Dedifferentiated amniotic fluid mesenchymal stem cell (primary cell): ENCODE results near the gene MGST3.
"Not testable (repeated sequence)": the region's sequence is repeated elsewhere in the genome, so short reads cannot be mapped to it uniquely, and the experiment has no call there.

Experiments
- DNase-seq: peaks from one replicate; pipeline ENCODE4 v3.0.0-alpha.2; 2016; ENCODE audit errors: extremely low spot score

Gene MGST3

DNA sequence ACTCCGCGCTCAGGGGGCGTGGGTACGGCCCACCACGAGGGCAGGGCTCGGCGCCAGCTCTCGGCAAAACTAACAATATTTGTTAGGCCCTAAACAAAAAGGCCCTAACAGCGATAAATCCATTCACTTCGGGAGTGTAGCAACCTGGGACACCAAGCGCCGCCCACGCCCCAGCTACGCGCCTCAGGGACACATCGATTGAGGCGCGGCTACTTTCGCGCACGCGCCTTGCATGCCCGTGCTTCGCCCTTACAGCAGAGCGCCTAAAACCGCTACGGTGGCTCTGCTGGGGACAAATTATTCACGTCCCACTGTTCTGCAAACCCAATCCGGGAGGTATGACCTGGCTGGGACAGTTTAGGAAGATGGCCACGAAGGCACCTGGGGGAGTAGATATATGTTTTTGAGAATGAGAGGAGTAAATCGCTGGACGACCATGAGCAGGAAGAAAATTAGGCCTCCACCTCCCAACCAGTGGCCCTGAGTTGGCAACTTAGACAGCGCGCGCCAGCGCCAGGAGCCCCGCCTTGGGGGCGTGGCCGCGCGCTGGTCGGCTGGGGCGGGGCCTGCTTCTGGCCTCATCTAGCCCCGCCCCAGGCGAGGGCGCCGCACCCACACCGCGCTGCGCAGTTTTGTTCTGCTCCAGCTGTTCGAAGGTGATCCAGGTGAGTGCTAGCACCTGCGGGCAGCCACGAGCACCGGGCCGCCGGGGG is at the start of gene MGST3:
Gene MGST3 (plus strand): TSS at position 606 of the 713 bp plus-strand sequence. CDS start 18,614 bp downstream, outside the sequence.
- peak; percentile 92 for DNase-seq

DNA sequence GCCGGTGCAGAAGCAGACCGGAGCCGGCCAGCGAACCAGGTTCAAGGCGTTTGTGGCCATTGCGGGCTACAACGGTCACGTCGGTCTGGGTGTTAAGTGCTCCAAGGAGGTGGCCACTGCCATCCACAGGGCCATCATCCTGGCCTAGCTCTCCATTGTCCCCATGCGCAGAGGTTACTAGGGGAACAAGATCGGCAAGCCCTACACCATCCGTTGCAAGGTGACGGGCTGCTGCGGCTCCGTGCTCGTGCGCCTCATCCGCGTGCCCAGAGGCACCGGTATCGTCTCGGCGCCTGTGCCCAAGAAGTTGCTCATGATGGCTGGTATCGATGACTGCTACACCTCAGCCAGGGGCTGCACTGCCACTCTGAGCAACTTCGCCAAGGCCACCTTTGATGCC is 49.1 kb upstream of the MGST3 start:
- DNase-seq, result no peak

DNA sequence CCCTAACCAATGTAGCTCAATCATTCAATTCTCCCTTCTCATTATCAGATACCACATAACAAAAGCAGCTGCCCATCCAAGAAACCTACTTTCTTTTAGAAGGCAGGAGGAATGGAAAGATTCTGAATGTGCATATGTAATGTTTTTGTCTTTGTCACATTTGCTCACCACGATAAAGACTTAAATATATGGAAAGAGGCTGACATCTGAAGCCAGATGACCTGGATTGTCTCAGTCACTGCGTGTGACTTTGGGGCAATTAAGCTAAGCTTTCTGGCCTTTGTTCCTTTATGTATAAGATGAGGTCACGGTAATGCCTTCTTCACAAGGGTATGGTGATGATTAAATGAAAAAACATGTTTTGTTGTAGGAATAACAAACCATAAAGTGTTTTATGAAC is 44.6 kb upstream of the MGST3 start:
- no peak for DNase-seq

DNA sequence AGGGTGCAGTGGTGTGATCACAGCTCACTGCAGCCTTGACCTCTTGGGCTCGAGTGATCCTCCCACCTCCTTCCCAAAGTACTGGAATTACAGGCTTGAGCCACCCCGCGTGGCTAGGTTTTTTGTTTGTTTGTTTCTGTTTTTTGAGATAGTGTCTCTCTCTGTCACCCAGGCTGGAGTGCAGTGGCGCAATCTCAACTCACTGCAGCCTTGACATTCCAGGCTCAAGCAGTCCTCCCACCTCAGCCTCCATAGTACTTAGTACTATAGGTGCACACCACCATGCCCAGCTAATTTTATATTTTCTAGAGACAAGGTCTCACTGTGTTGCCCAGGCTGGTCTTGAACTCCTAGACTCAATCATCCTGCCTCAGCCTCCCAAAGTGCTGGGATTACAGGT is 39.6 kb upstream of the MGST3 start:
- not testable (repeated sequence) for DNase-seq

DNA sequence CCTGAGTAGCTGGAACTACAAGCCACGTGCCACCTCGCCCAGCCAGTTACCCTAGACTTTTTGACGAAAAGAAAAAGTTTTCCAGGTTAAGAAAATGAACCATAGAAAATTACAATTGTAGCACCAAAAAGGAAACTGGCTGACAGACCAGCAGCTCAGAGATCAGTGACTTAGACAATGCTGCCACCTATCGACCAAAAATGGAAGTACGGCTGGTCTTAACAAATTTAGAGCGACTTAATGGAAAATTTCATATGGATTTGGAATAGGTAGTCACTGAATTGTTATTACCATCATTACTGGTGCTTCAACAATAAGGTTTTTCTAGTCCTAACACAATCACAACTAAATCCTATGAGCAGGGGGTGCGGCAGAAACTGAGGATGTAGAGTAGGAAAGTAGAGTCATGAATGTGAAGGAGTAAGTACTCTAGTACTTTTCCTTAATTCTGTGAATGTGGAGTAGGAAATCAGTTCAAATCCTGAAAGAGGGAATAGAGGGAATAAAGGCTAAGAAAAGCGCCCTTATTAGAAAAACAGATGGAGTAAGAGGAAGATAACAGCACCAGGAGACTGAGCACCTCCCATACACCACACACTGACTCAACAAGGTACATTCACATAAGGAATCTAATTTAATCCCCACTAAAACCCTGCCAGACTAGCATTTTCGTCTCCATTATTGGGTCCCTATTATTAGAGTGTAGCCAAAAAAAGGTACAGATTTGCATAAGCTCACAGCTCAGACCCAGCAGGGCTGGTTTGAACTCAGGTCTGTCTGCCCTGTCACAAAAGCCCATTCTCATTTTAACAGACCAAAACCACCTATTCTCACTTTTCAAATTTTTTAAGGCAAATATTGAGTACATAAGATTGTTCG is 37.9 kb upstream of the MGST3 start:
- DNase-seq, result peak; percentile 81

DNA sequence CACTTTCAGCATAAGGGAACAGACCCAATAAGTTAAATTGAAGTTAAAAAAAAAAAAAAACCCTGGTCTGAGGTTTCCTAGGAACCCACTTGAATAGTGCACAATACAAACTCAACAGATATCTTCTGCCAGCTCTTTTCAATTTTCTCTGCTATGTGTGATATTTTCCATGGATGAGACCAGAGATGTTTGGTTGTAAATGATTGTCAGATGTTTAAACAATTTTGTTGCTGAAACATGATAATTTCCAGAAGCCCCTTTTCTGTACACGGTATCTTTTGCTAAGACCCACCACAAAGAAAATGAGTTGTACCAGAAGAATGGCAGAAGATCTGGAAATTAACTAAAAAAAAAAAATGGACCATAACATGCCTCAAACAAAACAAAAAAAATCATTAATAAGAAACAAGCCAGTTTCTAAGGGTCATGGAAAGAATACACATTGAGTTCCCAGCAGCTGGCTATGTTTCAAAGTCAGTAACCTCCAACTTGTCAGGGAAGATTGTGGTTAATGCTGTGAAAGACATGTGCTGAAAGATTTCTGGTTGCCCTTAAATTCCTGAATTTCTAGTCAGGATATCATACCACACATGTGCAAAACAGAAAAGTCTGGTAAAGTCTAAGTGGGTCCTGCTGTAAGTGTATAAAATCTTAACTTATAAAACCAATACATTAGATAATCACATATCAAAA is 35.6 kb upstream of the MGST3 start:
- no peak for DNase-seq

DNA sequence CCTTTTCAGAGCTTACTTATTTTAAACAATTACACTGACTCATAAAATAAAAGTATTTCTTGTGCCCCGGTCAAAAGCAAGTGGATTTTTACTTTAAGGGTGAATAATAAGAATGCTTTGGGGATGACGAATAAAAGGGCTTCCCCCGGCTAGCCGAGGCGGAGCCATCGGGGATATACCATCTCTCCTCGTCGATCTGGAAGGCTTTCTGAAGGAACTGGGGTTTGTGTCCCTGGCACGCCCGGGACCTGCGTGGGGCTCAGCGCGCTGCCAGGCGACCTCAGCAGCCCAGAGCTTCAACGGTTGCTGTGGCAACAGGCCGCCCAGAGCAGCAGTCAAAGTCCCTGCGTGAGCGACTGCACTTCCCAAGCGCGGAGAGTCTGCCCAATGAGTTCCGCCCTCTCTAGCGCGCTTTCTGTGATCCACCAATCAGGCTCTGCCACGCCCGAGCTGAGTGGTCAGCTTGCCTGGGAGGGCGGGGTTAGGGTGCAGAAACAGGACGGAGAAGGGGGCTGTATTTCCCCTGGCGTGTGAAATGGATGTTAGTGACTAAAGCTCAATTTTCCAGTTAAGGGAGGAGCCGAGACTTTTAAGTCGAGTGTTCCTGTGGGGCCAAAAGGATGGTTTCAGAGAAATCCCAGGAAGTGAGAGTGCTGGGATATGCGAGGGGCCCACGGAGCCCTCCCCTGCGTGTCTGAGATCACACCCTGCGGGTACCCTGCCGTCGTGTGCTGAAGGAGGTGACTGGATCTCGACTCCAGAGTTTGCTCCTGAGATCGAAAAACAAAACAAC is 33.0 kb upstream of the MGST3 start:
- DNase-seq, result peak; percentile 98

DNA sequence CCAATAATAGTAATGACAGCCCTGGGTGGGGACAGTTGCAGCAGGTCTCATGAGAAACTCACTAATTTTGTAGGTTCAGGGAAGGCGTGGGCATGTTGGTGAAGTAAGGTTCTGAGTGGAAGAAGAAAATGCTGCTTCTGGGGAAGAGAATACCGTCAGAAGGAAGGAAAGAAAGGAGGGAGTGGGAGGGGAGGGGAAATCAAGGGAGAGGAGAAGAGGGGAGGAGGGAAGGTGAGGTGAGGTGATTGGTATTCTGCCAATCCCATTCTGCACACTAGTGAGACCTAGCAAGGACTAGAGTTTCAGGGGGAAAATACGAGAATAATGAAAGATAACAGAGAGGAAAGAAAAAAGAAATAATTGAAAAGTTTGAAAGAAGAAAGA is 32.4 kb upstream of the MGST3 start:
- no peak for DNase-seq

DNA sequence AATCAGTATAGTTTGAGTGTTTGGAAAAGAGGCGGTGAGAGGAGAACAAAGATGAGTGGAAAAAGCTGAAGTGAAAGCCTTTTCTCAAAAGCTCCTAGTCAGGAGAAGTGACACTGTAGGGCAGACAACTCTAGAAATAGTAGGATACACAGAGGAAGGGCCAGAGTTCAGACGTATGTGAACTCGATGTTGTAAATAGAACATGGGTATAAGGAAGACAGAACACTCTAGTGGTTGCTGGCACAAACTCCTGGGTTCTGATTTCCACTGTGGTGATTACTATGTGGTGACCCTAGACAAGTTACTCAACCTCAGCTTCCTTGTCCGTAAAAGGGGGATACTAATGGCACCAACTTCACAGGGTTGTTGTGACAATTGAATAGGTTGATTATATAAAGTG is 30.2 kb upstream of the MGST3 start:
- no peak for DNase-seq

DNA sequence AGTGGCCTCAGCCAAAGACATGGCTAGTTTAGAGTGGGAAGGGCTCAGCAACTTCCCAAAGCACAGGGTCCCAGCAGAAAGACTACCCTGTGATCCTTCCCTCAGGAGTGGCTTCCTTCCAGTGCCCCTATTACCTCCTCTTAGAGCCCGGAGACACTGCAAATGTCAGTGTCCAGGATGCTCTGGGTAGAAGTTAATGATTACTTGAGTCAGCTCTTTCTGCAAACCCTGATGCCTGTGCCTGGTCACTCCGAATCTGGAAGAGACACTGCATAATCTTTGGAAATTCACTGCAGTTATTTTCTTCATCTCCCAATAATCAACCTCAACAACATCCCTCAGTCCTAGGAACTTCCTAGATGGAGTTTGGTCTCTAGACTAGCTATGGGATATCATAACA is 27.2 kb upstream of the MGST3 start:
- no peak for DNase-seq

DNA sequence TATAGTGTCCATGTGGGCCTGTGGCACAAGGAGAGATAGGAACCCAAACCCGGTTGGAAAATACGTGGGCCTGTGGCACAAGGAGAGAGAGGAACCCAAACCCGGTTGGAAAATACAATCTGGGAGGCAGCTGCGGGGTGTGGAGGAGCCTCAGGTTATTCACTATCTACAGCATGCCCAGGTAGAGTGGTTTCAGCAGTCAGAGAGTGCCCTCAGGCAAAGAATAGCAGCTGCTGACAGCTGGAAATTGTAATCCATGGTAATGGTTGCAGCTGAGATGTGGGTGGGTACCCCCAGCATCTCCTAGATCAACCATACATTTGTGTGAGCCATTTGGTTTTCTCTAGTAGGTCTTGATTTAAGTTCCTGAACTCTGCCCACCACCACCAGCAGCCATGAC is 25.8 kb upstream of the MGST3 start:
- no peak for DNase-seq

DNA sequence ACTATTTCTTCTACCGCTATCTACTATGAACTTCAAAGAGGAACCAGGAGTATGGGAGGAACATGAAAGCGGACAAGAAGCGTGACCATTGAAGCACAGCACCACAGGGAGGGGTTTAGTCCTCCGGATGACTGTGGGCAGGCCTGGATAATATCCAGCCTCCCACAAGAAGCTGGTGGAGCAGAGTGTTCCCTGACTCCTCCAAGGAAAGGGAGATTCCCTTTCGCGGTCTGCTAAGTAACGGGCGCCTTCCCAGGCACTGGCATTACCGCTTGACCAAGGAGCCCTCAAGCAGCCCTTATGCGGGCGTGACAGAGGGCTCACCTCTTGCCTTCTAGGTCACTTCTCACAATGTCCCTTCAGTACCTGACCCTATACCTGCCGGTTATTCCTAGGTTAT is 24.4 kb upstream of the MGST3 start:
- not testable (repeated sequence) for DNase-seq

DNA sequence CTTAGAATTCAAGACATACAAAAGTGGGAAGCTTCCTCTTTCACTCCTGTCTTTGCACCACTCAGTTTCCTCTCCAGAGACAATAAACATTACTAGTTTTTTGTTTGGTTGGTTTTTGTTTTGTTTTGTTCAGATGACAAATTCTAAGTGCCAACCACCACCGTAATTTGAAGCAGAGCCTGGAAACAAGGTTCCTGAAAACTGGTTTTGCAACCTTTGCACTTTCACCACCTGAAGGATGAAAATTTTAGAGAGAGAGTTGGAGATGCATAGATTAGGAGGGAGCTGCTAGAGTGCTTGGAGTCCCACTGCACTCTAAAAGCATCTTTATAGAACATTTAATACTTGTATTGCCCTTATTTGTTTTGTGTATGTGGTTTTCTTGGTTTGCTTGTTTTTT is 20.2 kb upstream of the MGST3 start:
- no peak for DNase-seq

DNA sequence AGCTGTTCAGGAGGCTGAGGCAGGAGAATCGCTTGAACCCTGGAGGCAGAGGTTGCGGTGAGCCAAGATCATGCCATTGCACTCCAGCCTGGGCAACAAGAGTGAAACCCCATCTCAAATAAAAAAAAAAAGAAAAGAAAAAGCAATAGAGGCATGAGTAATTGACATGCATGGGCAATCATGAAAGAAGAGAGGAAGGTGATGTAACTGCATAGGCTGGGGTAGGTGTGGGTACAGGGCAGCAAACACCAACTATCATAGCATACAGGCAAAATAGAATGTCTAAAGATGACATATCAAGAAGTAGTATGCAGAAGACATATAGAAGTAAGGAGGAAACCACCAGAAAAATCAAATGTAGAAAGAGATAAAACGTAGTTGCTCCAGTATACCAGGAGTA is 19.0 kb upstream of the MGST3 start:
- DNase-seq, result no peak

DNA sequence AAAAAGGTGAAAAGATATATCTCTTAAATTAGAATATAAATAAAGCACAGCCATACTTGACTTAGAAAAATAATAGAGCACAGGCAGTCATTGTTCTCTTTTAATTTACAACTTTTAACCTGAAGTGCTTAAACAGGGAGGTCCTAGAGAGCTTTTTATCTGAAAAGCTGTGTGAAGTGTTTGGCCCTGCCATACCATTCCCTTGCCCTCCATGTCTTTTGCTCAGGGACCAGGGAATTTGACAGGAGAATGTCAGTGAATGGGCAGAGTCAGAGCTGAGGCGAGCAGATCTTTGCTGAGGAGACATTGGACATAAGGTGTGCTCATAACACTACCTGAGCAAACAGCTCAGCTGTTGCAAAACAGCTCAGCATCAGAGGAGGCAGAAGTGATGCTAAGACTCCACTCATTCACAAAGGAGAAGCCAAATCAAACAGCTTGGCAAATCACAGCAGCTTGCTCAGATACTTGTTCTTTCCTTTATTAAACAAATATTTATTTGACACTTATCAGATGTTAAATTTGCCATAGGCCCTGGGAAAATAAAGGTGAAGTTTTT is 14.9 kb upstream of the MGST3 start:
- no peak for DNase-seq

DNA sequence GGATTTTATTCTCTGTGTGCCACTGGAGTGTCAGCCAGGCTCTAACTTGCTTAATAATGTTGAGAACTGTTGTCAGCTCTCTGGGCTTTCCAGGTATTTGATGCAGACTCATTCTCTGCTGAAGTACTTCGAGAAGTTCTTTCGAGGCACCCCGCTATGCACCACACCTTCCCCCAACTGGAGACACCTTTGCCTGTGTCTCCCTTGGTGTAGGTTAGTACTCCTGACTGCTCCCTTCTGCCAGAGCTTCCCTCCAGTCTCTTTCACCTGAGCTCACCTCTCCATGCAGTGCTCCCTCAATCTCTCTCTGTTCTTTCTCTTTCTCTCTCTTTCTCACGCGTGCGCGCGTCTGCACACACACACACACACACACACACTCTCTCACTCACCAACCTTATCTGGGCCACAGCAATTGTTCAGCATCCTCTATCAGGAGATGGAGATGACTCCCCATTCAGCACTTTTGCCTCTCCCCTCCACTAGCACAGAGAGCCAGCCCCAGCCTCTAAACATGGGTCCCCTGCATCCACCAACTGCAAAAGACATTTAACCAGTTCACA is 14.0 kb upstream of the MGST3 start:
- DNase-seq, result no peak

DNA sequence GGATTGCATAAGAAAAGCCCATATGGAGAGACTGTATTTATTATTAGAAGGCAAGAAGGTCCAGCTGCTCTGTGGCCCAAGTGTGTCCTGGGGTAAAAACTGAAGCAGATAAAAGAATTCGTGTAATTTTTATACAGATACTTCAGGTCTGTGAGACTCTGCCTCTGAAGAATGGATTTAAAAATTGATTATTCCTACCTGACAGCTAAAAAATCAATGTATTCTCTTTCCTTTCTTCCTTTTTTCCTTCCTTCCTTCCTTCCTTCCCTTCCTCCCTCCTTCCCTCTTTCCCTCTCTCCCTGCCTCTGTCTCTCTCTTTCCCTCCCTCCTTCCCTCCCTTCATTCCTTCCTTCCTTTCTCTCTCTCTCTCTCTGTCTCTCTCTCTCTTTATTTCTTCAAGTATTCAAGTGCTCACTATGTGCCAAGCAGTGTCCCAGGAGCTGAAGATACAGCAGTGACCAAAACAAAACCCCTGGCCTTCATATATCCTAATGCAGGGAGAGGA is 11.3 kb upstream of the MGST3 start:
- no peak for DNase-seq

DNA sequence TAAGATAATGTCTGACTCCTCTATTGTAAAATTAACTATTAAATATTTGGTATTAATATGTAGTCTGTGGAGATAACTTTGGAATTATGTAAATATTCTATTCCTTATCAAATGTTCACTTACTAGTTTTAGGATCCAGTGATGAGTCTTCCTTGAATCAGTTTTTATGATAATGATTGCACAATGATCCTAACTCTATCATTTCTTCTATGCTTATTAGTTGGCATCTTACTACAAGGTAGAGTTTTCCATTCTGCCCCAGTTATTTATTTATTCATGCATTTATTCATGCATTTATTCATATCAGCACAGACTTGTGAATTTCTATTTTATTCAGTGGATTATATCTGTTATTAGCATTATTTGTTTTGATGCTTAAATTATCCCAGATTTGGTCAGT is 7.4 kb upstream of the MGST3 start:
- no peak for DNase-seq

DNA sequence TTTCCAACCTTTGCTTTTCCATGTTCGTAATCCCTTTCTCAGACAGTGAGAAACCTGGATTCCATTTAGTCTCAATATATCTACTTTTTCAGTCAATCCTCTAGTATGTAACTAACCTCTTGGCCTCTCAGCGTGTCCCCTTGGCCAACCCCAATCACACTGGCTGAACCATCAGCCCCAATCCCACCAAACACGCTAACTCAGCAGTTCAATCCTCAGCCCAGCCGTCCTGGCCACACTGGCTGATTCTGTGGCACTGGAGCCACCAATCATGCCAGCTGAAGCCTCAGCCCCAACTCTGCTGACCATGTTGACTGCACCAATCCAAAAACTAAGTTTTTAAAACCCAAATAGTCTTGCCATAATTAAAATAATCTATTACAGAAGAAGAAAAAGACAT is 6.6 kb upstream of the MGST3 start:
- DNase-seq, result no peak

DNA sequence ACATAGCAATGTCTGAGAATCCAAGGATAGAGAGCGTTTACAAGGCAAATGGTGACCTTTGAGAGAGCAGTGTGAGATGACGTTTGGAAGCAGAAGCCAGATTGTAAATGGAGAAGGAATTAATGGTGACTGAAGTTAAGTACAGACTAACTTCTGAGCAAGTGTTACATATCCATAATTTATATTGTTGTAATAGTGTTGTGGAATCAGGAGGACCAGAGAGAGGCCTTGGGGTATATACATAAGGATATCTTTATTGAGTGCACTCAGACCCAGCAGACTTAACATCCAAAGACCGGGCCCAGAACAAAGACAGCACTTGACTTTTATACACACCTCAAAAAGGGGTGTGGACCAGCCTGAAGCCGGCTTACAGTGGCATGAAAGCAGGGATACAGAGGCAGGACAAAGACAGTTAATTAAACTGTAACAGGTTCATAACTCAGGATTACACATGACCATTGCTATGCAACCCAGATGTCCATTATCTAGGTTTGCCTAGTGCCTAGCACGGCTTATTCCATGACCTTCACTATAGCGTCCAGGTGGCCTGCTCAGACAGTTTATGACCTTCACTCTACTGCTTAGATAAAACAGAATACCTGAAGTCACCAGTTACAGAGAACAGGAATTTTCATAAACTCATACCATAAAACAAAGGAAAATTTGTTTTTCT is 2.7 kb upstream of the MGST3 start:
- DNase-seq, result no peak
